Hepatocyte (in vitro differentiated cells): ENCODE measurements around the gene SLC25A18. TPM values are rescaled to one million over a fixed set of nuclear protein-coding genes. Genes with fewer than 3 reads are reported as not detected.

Source experiments
- DNase-seq: peaks from one replicate; pipeline ENCODE4 v3.0.0-alpha.2; 2016; ENCODE audit warnings: low spot score
- H2AFZ ChIP-seq: fragments of 200-600 bp; sonication (generic); 2 replicates; pipeline ENCODE4 v1.6.0; 2016; ENCODE audit warnings: antibody characterized with exemption, mild to moderate bottlenecking
- H3K27ac ChIP-seq: fragments of 200-600 bp; sonication (generic); 2 replicates; pipeline ENCODE4 v1.5.1; 2016; ENCODE audit warnings: mild to moderate bottlenecking
- H3K27me3 ChIP-seq: fragments of 200-600 bp; sonication (generic); 2 replicates; pipeline ENCODE4 v1.6.1; 2016
- H3K36me3 ChIP-seq: fragments of 200-600 bp; sonication (generic); replicated peaks from 2 replicates; pipeline ENCODE4 v1.5.1; 2016; ENCODE audit warnings: low read depth; ENCODE audit not compliant: insufficient read depth
- H3K4me1 ChIP-seq: fragments of 200-600 bp; sonication (generic); 2 replicates; pipeline ENCODE4 v1.5.1; 2016; ENCODE audit warnings: mild to moderate bottlenecking, moderate library complexity; ENCODE audit not compliant: insufficient read depth
- H3K4me2 ChIP-seq: fragments of 200-600 bp; sonication (generic); 2 replicates; pipeline ENCODE4 v1.6.0; 2016
- H3K4me3 ChIP-seq: fragments of 200-600 bp; sonication (generic); 2 replicates; pipeline ENCODE4 v1.5.1; 2016; ENCODE audit warnings: mild to moderate bottlenecking
- H3K79me2 ChIP-seq: fragments of 200-600 bp; sonication (generic); 2 replicates; pipeline ENCODE4 v1.6.0; 2017; ENCODE audit warnings: mild to moderate bottlenecking
- H3K9me2 ChIP-seq: fragments of 200-600 bp; sonication (generic); replicated peaks from 2 replicates; pipeline ENCODE4 v1.6.0; 2017; ENCODE audit warnings: mild to moderate bottlenecking; ENCODE audit not compliant: insufficient read depth
- H3K9me3 ChIP-seq: fragments of 200-600 bp; sonication (generic); 2 replicates; pipeline ENCODE4 v1.5.1; 2016; ENCODE audit warnings: low read depth, mild to moderate bottlenecking
- H4K20me1 ChIP-seq: fragments of 200-600 bp; sonication (generic); 2 replicates; pipeline ENCODE4 v1.6.0; 2016; ENCODE audit warnings: mild to moderate bottlenecking; ENCODE audit not compliant: insufficient read depth, poor library complexity, severe bottlenecking
- EZH2 ChIP-seq: fragments of 200-600 bp; sonication (generic); IDR thresholded peaks from 2 replicates; pipeline ENCODE4 v1.6.1; 2016; ENCODE audit warnings: antibody characterized with exemption, mild to moderate bottlenecking, borderline replicate concordance
- EZH2phosphoT487 ChIP-seq: fragments of 200-600 bp; sonication (generic); IDR thresholded peaks from one replicate; pipeline ENCODE4 v1.6.1; 2018; ENCODE audit warnings: antibody characterized with exemption, mild to moderate bottlenecking, low read depth, moderate library complexity; ENCODE audit not compliant: unreplicated experiment, severe bottlenecking
- WGBS: methylation state at CpG from one replicate; pipeline ENCODE4 v1.1.6; 2016; ENCODE audit warnings: low lambda C conversion rate; ENCODE audit errors: missing lambda C conversion rate; 5-methylcytosine and 5-hydroxymethylcytosine counted together
- polyA plus RNA-seq: library from polyadenylated mRNA; unstranded; fragments of >200 nt; fragmentation: Nextera tagmentation; extraction: Ambion mirVana; gene quantifications from 2 replicates; pipeline ENCODE4 v1.2.1, GENCODE V29; 2016
- total RNA-seq: library from RNA; depleted of rRNA; stranded (reverse); fragments of >200 nt; gene quantifications from 2 replicates; pipeline ENCODE4 v1.2.3, GENCODE V29; 2014
- TF ChIP-seq, protein P1 (sequence below): fragments of 200-600 bp; sonication (generic); IDR thresholded peaks from 2 replicates; pipeline ENCODE4 v1.5.1; 2016; ENCODE audit warnings: antibody characterized with exemption, mild to moderate bottlenecking; ENCODE audit not compliant: poor library complexity

SLC25A18 gene
- total and polyA plus RNA-seq, 2 experiments from 2014 or later, result 3.5 to 4.2 TPM

DNA sequence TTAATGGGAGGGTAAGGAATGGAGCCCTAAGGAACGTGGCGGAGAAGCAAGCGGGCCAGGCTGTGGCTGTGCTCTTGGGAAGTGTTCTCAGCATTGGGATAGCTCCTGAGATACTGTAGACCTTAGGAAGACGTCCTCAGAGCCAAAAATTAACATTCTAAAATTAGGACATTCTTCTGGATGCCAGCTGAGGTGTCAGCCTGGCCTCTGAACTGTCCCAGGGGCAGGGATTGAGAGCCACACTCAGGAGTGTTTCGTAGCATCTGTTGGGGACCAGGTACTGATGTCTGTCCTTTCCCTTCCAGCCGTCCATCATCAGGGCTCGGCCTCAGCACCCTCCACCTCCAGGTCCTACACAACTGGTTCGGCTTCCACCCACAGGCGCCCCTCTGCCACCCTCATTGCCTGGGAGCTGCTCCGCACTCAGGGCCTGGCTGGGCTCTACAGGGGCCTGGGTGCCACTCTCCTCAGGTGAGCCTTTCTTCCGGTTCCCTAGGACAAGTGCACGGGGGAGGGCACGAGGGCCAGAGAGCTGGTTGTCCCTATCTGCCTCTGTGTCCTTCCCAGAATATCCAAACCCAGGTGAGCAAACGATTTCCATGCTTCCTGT, 23.6 kb downstream of the SLC25A18 start:
- no peak for TF ChIP-seq EZH2
- TF ChIP-seq EZH2phosphoT487, result no peak
- TF ChIP-seq, protein P1, sequence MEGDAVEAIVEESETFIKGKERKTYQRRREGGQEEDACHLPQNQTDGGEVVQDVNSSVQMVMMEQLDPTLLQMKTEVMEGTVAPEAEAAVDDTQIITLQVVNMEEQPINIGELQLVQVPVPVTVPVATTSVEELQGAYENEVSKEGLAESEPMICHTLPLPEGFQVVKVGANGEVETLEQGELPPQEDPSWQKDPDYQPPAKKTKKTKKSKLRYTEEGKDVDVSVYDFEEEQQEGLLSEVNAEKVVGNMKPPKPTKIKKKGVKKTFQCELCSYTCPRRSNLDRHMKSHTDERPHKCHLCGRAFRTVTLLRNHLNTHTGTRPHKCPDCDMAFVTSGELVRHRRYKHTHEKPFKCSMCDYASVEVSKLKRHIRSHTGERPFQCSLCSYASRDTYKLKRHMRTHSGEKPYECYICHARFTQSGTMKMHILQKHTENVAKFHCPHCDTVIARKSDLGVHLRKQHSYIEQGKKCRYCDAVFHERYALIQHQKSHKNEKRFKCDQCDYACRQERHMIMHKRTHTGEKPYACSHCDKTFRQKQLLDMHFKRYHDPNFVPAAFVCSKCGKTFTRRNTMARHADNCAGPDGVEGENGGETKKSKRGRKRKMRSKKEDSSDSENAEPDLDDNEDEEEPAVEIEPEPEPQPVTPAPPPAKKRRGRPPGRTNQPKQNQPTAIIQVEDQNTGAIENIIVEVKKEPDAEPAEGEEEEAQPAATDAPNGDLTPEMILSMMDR, result no peak
- Histone ChIP-seq H3K4me2 (no peak overlapping the region), H3K9me3 (no peaks in the 10 kb centered on the region), H2AFZ (no peak overlapping the region), H3K9me2 (no peaks in the 10 kb centered on the region), H3K27ac (no peak overlapping the region), H4K20me1 (no peaks in the 10 kb centered on the region), H3K4me1 (no peaks in the 10 kb centered on the region), H3K36me3 (peaks cover 3% of the 10 kb centered on the region), H3K79me2 (no peaks in the 10 kb centered on the region), H3K27me3 (no peaks in the 10 kb centered on the region), H3K4me3 (no peak overlapping the region)
- WGBS, result 94% methylated on average over 14 of the region's 14 CpGs
- DNase-seq, result no peak

DNA sequence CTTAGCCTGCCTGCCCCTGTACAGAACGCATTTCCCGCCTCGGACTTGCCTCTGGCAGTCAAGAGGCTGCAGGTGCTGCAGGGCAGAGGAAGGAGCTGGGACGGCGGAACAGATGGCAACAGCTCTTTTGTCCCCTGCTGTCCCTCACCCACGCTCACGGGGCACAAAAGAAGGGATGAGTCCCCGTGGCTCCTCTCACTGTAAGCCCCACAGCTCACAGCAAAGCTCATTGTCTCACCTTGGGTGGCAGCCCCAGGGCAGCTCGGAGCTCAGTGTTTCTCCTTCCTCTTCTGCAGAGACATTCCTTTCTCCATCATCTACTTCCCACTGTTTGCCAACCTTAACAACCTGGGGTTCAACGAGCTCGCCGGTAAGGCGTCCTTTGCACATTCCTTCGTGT, 24.3 kb downstream of the SLC25A18 start:
- Histone ChIP-seq H3K9me3 (no peaks in the 10 kb centered on the region), H3K36me3 (peaks cover 4% of the 10 kb centered on the region), H3K27me3 (no peaks in the 10 kb centered on the region), H3K4me3 (no peak overlapping the region), H3K4me1 (no peaks in the 10 kb centered on the region), H4K20me1 (no peaks in the 10 kb centered on the region), H3K79me2 (no peaks in the 10 kb centered on the region), H3K27ac (no peak overlapping the region), H2AFZ (no peak overlapping the region), H3K9me2 (no peaks in the 10 kb centered on the region), H3K4me2 (no peak overlapping the region)
- no peak for TF ChIP-seq EZH2phosphoT487
- no peak for TF ChIP-seq EZH2
- TF ChIP-seq, protein P1, result no peak
- DNase-seq, result no peak
- WGBS, result 86% methylated on average over 14 of the region's 14 CpGs

GRCh38 chr22:17588606-17589005, 25.3 kb downstream of the SLC25A18 start:
- DNase-seq, result no peak
- H3K36me3 ChIP-seq, result peaks cover 4% of the 10 kb centered on the region
- H3K27me3 ChIP-seq, result no peaks in the 10 kb centered on the region

More at GRCh38 chr22:17588606-17589005, 25.3 kb downstream of the SLC25A18 start:
- H3K4me1 ChIP-seq, result no peaks in the 10 kb centered on the region
- no peak overlapping the region for H3K27ac ChIP-seq
- H3K79me2 ChIP-seq, result no peaks in the 10 kb centered on the region
- no peaks in the 10 kb centered on the region for H3K9me2 ChIP-seq
- no peaks in the 10 kb centered on the region for H3K9me3 ChIP-seq
- TF ChIP-seq EZH2phosphoT487, result no peak
- TF ChIP-seq, protein P1, result no peak
- H4K20me1 ChIP-seq, result no peaks in the 10 kb centered on the region
- WGBS, result 96% methylated on average over 11 of the region's 11 CpGs
- H3K4me3 ChIP-seq, result no peak overlapping the region
- no peak overlapping the region for H3K4me2 ChIP-seq
- H2AFZ ChIP-seq, result no peak overlapping the region
